MG63 (cell line): ENCODE results near the gene ST6GALNAC3. TPM values are rescaled to one million over a fixed set of nuclear protein-coding genes. Genes with fewer than 3 reads are reported as not detected.

Experiments
- DNase-seq: peaks from one replicate; pipeline ENCODE4 v3.0.0-alpha.2; 2020
- H3K27me3 ChIP-seq: fragments of 250-450 bp; sonication (Bioruptor Pico); 2 replicates; pipeline ENCODE4 v1.5.1; 2020; ENCODE audit warnings: mild to moderate bottlenecking, moderate library complexity
- H3K36me3 ChIP-seq: fragments of 250-450 bp; sonication (Bioruptor Pico); 2 replicates; pipeline ENCODE4 v1.5.1; 2020; ENCODE audit warnings: mild to moderate bottlenecking, moderate library complexity
- H3K4me3 ChIP-seq: fragments of 250-450 bp; sonication (Bioruptor Pico); 2 replicates; pipeline ENCODE4 v1.5.1; 2020; ENCODE audit warnings: mild to moderate bottlenecking, moderate library complexity
- H3K9me3 ChIP-seq: fragments of 250-450 bp; sonication (Bioruptor Pico); 2 replicates; pipeline ENCODE4 v1.5.1; 2020; ENCODE audit warnings: mild to moderate bottlenecking, moderate library complexity
- total RNA-seq: library from RNA; depleted of rRNA; stranded (reverse); fragments of >200 nt; shearing (Covaris generic); gene quantifications from 2 replicates; pipeline ENCODE4 v1.2.3, GENCODE V29; 2014; ENCODE audit warnings: low replicate concordance; rRNA removed

ST6GALNAC3 gene
- total RNA-seq, 1 experiment from 2014 or later, result 5.5 TPM

GRCh38 chr1:76677416-76678405, 603.2 kb downstream of the ST6GALNAC3 start:
- H3K36me3 ChIP-seq, result no peaks in the 10 kb centered on the region
- H3K27me3 ChIP-seq, result no peaks in the 10 kb centered on the region; the same call in 1 of the 2 replicates
- DNase-seq, result no peak
- H3K4me3 ChIP-seq, result no peak overlapping the region
- no peaks in the 10 kb centered on the region for H3K9me3 ChIP-seq

GRCh38 chr1:76679534-76680152, 605.1 kb downstream of the ST6GALNAC3 start:
- no peaks in the 10 kb centered on the region; the same call in 1 of the 2 replicates for H3K27me3 ChIP-seq
- H3K4me3 ChIP-seq, result no peak overlapping the region
- H3K36me3 ChIP-seq, result no peaks in the 10 kb centered on the region
- DNase-seq, result no peak
- no peaks in the 10 kb centered on the region for H3K9me3 ChIP-seq

GRCh38 chr1:76680651-76681050, 606.1 kb downstream of the ST6GALNAC3 start:
- no peak for DNase-seq
- no peaks in the 10 kb centered on the region for H3K36me3 ChIP-seq
- no peak overlapping the region for H3K4me3 ChIP-seq
- H3K9me3 ChIP-seq, result no peaks in the 10 kb centered on the region
- no peaks in the 10 kb centered on the region; the same call in 1 of the 2 replicates for H3K27me3 ChIP-seq

GRCh38 chr1:76682138-76682537, 607.6 kb downstream of the ST6GALNAC3 start:
- DNase-seq, result no peak
- Histone ChIP-seq H3K27me3 (no peaks in the 10 kb centered on the region), H3K36me3 (no peaks in the 10 kb centered on the region), H3K4me3 (no peak overlapping the region), H3K9me3 (no peaks in the 10 kb centered on the region)

Other genes starting within 250 kb of the ST6GALNAC3 start
- gene ASB17, start 142.3 kb upstream of the ST6GALNAC3 start, total RNA-seq, result not detected in 2 replicates